NCI-H1417 treated with DMSO at 0.1 percent for 48 hours (cell line): ENCODE results near the gene CKLF.

Experiments
- DNase-seq: peaks from one replicate; lab custom pipeline; 2025; lab: John Stamatoyannopoulos, UW

CKLF gene

GRCh38 chr16:66517586-66518263 lies 34.7 kb upstream of the CKLF start:
- no peak for DNase-seq

- DNase-seq: no peak
These were observed 32.6 kb upstream of the CKLF start for GRCh38 chr16:66519482-66520373.

GRCh38 chr16:66520406-66521170 lies 31.8 kb upstream of the CKLF start:
- DNase-seq: no peak

- no peak for DNase-seq
These were observed 31.1 kb upstream of the CKLF start for GRCh38 chr16:66521252-66521713.

DNA sequence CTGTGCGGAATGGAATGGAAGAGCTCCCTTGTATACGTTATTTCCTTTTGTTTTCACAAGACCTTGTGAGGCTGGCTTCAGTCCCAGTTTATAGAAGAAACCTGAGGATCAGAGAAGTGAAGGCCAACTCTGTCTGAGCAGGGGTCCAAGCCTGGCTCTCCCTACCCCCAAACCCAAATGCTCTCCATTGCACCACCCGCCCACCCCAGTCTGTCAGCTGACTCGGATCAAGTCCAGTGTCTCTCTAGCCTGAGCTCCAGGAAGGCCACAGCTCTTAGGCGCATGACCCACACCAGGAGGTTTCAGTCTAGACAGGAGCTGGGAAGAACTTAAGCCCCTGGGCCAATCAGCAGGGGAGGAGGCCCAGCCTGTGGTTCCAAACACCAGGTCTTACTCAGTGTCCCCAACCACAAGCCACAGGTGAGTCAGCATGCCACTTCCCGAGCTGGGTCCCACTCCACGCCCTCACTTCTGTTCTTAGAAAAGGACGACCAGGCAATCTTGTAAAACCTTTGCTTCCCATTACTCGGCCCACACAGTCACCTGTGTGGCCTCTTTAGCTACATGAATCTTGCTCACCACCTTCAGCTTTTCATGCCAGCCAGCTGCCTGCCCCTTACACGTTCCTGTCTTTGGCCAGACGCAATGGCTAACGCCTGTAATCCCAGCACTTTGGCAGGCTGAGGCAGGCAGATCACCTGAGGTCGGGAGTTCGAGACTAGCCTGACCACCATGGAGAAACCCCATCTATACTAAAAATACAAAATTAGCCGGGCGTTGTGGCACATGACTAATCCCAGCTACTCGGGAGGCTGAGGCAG lies 30.2 kb upstream of the CKLF start:
- no peak for DNase-seq

DNA sequence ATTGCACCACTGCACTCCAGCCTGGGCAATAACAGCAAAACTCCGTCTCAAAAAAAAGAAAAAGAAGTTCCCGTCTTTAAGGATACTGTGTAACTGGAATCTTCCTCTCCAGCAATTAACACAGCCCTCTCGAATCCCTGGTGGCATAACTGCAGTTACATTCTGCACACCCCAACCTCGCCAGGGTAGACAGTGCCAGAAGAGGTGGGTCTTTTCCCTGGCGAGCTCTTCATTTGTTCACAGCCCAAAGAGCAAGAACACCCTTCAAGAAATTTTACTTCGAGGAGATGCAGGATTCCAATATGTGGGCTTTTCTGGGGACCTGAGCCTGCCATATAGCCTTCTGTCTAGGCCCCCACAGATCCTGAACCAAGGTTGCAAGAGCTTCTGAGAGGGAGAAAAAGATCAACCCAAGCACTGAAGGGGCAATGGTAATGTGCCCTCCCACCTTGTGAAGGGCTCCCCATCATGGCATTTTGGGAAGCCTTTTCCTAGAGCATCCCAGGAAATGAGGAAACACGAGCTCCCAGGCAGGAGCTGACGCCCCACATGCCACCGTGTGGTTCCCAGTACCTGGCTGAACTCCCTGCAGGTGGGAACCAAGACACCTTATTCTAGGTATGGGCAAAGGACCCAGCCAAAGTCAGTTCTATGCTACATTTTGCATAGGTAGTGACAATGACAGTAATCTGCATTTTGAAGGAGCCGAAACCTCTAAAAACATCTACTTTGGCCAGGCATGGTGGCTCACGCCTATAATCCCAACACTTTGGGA lies 29.4 kb upstream of the CKLF start:
- no peak for DNase-seq

DNA sequence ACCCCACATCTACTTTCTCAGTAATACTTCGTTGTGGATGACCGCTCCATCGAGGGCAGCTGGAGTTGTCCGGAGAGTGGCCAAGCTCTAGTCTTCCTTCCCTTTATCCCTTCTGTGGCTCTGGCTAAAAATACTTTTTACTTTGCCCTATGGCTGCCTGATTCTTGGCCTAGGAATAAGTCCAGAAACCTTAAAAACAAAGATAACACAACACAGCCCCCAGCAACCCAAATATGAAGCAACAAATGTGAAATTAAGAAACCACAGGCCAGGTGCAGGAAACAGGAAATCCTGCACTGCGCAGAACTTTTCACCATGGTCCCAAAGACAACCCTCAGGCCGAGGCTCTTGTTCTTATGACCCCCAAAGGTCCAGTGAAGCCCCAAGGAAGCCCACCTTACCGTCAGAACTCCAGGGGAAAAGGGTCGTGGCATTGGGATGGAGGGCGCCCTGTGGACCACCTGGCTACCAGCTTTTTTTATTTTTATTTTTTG lies 28.5 kb upstream of the CKLF start:
- no peak for DNase-seq

DNA sequence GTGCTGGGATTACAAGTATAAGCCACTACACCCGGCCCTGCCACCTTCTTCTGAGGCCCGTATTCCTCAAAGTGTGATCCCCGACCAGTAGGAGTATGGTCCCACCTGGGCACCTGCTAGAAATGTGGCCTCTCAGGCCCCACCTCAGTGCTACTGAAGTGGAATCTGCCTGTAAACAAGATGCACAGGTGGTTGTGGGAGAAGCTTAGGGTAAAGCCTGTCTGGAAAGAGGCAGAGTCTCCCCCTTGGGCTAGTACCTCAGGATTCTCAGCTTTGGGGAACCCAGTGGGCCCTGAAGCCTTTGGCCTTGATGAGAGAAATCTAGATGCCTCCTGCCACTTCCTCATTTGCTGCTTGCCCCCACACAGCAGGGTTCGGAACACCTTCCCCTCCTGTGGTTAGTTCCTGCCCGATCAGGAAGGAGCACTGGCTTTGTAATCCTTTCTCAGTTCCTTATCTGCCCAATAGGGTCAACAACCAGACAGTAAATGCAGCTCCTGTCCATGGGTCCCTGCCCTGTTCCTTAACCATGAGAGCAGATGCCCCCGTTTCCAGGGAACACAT lies 27.7 kb upstream of the CKLF start:
- DNase-seq: no peak

DNA sequence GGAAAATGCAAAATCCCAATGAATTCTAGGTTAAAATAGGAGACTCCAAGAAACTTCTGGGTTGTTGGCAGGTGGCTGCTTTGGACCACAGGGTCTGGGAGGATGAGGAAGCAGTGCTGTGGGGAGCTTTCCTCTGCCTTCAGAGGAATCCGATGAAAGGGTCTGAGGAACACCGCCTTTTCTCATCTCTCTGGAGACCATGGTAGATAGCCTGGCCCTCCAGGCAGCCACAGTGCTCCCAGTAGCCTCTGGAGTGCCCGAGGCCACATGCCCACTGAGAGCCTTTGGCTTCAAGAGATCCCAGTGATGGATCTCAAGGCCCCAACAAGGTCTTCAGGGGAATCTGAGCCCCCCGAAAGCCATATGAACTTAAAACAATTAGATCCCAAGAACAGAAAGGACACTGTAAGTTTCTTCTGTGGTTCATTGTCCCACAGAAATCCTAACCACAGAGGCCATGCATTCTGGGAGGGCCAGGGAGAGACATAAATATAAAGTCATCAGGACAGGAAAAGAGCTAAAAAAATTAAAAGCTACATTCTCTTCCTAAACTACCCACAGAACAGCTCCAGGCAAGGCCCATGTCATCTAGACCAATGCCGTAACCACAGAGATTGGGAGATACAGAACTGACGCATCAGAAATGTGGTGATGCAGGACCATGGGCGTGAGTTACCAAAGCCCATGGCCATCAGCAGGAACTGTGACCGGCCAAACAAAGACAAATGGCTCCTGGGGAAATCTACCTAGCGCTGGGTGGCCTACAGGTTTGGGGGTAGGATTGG lies 26.8 kb upstream of the CKLF start:
- no peak for DNase-seq

DNA sequence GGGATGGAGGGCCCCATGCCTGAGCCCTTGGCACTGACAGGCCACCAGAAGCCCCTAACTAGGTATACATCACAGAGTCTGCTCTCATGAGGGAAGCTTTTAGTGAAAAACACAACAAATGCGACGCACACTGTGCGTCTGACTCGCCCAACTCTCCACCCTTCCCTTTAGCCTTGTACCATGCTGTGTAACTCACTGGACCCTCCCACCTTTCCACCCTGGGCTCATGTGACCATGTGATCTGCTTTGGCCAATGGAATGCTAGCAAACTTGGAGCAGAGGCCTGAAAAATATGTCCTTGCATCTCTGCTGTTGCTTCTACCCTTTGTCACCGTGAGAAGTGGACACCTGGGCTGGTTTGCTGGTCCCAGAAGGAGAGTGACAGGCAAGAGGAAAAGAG lies 24.1 kb upstream of the CKLF start:
- no peak for DNase-seq

DNA sequence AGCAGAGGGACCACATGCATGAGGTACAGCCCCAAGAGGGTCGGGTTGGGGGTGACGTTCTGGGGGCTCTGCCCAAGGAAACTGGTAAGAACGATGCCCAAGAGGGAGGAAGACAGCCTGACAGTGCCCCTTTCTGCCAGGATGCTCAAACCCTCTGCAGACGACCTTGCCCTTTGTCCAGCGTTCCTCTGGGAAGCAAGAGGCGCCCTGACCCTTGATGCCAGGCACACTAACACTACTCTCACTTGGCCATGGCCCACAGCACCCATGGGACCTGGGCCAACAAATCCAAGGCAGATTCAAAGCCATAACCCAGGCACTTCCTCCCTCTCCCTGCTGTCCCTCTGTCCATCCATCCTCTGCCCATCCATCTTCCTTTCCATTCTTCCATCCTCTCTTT lies 22.9 kb upstream of the CKLF start:
- DNase-seq: no peak

DNA sequence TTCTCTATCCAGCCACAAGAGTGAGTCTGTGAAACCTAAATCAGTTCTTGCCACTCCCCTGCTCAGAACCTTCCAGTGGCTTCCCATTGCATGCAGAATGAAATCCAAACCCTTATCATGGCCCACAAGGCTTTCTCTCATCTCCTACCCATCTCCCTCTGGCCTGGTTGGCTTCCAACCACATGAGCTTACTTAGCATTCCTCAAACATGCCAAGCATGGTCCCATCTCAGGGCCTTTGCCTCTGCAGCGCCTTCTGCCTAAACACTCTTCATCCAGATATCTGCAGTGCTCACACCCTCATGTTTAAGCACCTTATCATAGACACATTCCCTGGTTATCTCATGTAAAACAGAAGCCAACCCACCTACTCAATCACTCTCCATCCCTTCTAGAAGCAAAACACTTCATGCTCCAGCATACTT lies 18.0 kb upstream of the CKLF start:
- no peak for DNase-seq

DNA sequence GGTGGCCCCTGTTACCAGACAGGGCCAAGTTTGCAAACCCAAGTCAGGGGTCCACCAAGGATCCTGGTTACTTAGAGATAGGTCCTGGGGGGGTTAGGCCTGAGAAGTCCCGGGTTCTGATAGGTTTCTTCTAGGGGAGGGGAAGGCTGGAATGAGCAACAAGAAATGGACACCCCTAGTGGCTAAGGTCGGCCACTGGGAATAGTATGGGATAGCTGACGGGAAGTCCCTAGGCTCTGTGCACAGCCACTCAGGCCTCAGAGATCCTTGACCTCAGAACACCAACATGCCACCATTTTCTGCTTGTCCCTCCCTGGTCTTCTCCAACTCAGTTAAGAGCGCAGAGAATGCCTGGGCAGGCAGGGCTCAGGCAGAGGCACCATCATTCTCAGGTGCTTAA lies 15.9 kb upstream of the CKLF start:
- no peak for DNase-seq

- DNase-seq: no peak
These were observed 15.1 kb upstream of the CKLF start for GRCh38 chr16:66537236-66537635.

DNA sequence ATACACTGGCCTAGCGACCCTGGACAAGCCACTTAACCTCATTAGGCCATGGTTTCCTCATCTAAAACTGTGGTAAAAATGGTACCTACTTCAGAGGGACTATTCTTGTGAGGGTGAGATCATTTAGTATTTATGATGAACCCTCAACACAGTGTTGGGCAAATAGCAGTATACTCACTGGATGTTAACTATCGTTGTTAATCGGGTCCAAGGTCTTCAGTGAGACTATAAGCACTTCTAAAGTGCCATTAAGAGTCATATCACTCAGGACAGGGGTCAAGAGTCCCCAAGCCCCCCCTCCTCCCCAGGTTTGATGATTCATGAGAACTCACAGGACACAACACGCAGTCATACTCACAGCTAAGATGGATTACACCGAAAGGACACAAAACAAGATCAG lies 13.5 kb upstream of the CKLF start:
- no peak for DNase-seq

DNA sequence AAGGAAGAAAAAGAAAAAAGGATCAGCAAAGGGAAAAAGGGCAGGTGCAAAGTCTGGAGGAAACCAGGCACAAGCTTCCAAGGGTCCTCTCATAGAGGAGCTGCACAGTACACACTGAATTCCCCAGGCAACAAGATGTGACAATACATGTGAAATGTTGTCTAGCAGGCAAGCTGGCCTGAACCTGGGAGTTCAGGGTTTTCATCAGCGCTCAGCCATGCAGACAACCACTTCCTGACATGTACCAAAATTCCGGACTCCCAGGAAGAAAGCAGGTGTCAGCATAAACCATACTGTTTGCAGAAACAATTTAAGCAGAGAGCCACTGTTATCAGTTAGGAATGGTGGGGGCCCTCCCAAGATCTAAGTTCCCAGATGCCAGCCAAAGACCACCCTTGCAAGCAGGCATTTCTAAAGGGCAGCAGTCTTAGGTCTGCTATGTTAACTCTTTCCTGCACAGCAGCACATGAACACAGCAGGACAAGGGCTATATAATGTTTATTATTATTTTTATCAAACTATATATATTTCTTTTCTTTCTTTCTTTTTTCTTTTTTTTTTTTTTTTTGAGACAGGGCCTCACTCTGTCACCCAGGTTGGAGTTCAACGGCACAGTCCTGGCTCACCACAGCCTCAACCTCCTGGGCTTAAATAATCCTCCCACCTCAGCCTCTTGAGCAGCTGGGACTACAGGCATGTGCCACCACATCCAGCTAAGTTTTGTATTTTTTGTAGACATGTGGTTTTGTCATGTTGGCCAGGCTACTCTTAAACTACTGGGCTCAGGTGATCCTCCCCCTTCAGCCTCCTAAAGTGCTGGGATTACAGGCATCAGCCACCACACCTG lies 12.5 kb upstream of the CKLF start:
- DNase-seq: no peak

DNA sequence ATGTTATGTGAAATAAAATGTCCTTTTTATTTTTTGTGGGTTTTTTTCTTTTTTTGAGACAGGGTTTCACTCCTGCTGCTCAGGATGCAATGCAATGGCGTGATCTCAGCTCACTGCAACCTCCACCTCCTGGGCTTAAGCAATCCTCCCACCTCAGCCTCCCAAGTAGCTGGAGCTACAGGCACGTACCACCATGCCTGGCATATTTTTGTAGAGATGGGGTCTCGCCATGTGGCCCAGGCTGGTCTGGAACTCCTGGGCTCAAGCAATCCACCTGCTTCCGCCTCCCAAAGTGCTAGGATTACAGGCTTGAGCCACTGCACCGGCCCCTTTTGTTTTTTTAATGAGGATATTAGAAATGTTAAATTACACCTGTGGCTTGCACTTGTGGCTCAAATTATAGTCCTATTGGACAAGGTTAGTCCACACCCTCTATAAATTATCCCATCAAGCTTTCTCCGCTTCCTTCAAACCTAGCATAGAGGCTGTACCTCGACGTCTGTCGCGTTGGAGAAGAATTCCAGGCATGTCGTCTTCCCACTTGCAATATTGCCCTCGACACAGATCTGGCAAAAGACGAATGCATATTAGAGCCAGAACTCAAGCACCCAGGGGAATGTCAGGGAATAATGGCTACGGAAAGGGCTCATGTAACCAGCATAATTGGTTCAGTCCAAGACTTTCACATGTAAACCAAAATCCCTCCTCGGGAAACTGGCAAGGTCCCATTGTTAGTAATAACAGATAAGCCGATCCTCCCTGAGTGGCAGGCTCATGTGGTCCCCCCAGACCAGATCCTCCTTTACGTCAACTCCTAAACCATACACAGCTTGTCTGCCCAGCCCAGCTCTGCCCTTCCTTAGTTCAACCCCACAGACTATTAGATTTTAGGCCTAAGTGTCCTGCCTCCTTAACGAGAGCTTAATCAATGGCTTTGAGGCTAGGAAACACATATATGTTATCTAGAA lies 10.7 kb upstream of the CKLF start:
- no peak for DNase-seq

DNA sequence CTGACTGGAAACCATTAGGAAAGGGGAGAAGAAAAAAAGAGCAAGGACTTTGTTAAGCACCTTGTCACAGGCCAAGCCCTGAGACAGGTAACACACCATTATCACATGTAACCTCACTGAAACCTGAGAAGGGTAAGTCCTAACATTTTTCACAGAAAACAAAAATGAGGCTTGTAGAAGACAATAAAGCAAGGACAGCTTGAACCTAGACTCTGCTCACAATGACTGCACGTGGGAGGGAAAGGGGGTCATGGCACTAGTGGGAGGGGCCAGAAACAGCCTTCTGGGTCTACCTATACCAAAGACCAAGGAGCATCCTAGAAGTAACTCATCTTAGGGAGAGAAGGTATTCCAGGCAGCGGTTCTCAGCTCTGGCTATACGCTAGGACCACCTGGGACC lies 10.0 kb upstream of the CKLF start:
- no peak for DNase-seq
